ENCODE results near the gene FHOD3. TPM values are rescaled to one million over a fixed set of nuclear protein-coding genes. Genes with fewer than 3 reads are reported as not detected.

The FHOD3 gene
- total and polyA plus RNA-seq, 2 of the 8 experiments (the other 6 are each of a cell fraction or from before 2014, with no cell fraction given) = 9.7 to 10.5 TPM

DNA sequence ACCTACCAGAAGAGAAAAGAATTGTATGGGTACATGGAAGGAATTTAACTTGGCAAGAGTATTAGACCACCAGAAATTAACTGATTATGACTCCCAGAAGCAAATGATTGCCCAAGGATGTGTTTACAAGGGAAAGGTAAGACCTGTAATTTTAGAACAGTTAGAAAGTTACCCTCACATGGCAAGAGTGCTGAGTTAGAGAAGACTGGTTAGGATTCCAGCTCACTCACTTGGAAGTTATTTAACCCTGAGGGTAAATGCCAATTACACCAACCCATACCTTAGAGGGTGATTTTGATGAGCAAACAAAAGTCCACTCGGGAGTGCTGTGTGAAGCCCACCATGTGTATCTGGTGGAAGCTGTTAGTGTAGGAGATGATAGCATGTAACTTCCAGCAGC is 361.1 kb downstream of the FHOD3 start:
- no peak overlapping the region for H3K23ac ChIP-seq (ENCODE audit: insufficient read length)
- H3K27me3 ChIP-seq (replicated peaks in 1 of 4; ENCODE audit: control insufficient read depth in 3 of 4, extremely low read depth in 1 of 4, insufficient read depth in 3 of 4, low read length in 3 of 4) = no peaks in the 10 kb centered on the region
- ChIA-PET POLR2A (ENCODE audit: partially characterized antibody) (interaction anchor here (1.7 kb wide), 1 partner anchor 9 kb away, joined by 3 read pairs; no protein-coding TSS in a partner anchor), CTCF (ENCODE audit: partially characterized antibody) (interaction anchor here (1.0 to 1.4 kb wide), 6 partner anchors 25 to 375 kb away, joined by 3 to 5 read pairs (median 3); no protein-coding TSS in a partner anchor)
- no peak overlapping the region for H4K8ac ChIP-seq (ENCODE audit: extremely low read depth, insufficient read depth, low read length)
- no peak overlapping the region for H3K14ac ChIP-seq (ENCODE audit: insufficient read length)
- no peaks in the 10 kb centered on the region for H3K79me2 ChIP-seq (ENCODE audit: control insufficient read depth in 1 of 2, insufficient read depth in 2 of 2, low read length in 2 of 2)
- H3K36me3 ChIP-seq (ENCODE audit: control insufficient read depth in 2 of 4, insufficient read depth in 4 of 4, low read length in 3 of 4) = no peaks in the 10 kb centered on the region; a peak in 1 of 8 replicates
- FAIRE-seq (no peak), DNase-seq (ENCODE audit: low read depth in 1 of 2, low spot score in 2 of 2) (no peak)
- no peak overlapping the region for H4K5ac ChIP-seq (ENCODE audit: insufficient read length, low read depth, low read length)
- H2BK120ac ChIP-seq (replicated peaks; ENCODE audit: low read depth, low read length) = no peak overlapping the region
- H2BK15ac ChIP-seq (ENCODE audit: low read length) = no peak overlapping the region
- no peaks in the 10 kb centered on the region for H3K23me2 ChIP-seq (ENCODE audit: low read depth, low read length)
- H3K9ac ChIP-seq (replicated peaks in 1 of 4; ENCODE audit: extremely low read depth in 1 of 4, low read depth in 3 of 4, low read length in 3 of 4) = no peak overlapping the region
- H2BK12ac ChIP-seq (ENCODE audit: low read depth, low read length) = no peak overlapping the region
- H3K9me3 ChIP-seq (ENCODE audit: insufficient read depth in 2 of 2, low read depth in 1 of 2, low read length in 1 of 2) = no peaks in the 10 kb centered on the region
- no peak overlapping the region for H4K91ac ChIP-seq (replicated peaks; ENCODE audit: insufficient read length, low read length)
- H2BK20ac ChIP-seq (ENCODE audit: low read length) = no peak overlapping the region
- H2AK5ac ChIP-seq (ENCODE audit: low read depth, low read length) = no peak overlapping the region
- H2AFZ ChIP-seq (ENCODE audit: low read length) = no peak overlapping the region
- TF ChIP-seq CREB1 (IDR thresholded peaks at IDR 0.05) (no peak), TCF12 (IDR thresholded peaks at IDR 0.05; ENCODE audit: low read depth, low read length) (no peak), JUN (IDR thresholded peaks at IDR 0.05; ENCODE audit: low read depth, low read length) (no peak), RNF2 (IDR thresholded peaks at IDR 0.05; ENCODE audit: borderline replicate concordance, low read depth, low read length, missing control alignments, poor library complexity, severe bottlenecking) (no peak), NRF1 (IDR thresholded peaks at IDR 0.05; ENCODE audit: low read depth, low read length) (no peak), MAX (IDR thresholded peaks at IDR 0.05) (no peak), TBP (IDR thresholded peaks at IDR 0.05; ENCODE audit: low read depth, low read length) (no peak), CTBP2 (IDR thresholded peaks at IDR 0.05; ENCODE audit: borderline replicate concordance, insufficient read depth, insufficient read length, low read length) (no peak), HDAC6 (IDR thresholded peaks at IDR 0.05; ENCODE audit: low read depth, low read length) (no peak), KDM5A (IDR thresholded peaks at IDR 0.05; ENCODE audit: low read length) (no peak), GABPA (IDR thresholded peaks at IDR 0.05; ENCODE audit: borderline replicate concordance, insufficient read depth, low read length) (no peak), RXRA (IDR thresholded peaks at IDR 0.05; ENCODE audit: insufficient read depth, low read depth, low read length) (no peak)
- no peak overlapping the region for H3K4me2 ChIP-seq (ENCODE audit: insufficient read depth in 1 of 2, low read depth in 2 of 2, low read length in 2 of 2)
- no peak overlapping the region for H3K4me3 ChIP-seq (ENCODE audit: extremely low read depth in 1 of 4, insufficient read depth in 2 of 4, low read depth in 3 of 4, low read length in 4 of 4)
- WGBS, 2 experiments (ENCODE audit: extremely low coverage in 1 of 2, insufficient coverage in 1 of 2, insufficient read length in 1 of 2, insufficient replicate concordance in 2 of 2, low coverage in 1 of 2, low lambda C conversion rate in 2 of 2, missing lambda C conversion rate in 1 of 2) = 67% methylated on average over 1 of the region's 1 CpG; no CpG with 5 or more reads in 1 of the 2 experiments
- H2BK5ac ChIP-seq (ENCODE audit: low read depth, low read length) = no peak overlapping the region
- H3K18ac ChIP-seq (ENCODE audit: extremely low read depth, low read length) = no peak overlapping the region
- H3K4me1 ChIP-seq (replicated peaks in 1 of 4; ENCODE audit: control insufficient read depth in 3 of 4, insufficient read depth in 4 of 4, low read length in 3 of 4) = no peaks in the 10 kb centered on the region
- no peaks in the 10 kb centered on the region for H4K20me1 ChIP-seq (replicated peaks in 1 of 2; ENCODE audit: control insufficient read depth in 1 of 2, insufficient read depth in 2 of 2, low read length in 2 of 2)
- no peak overlapping the region for H3K27ac ChIP-seq (ENCODE audit: low read depth, low read length)
- H3K79me1 ChIP-seq (ENCODE audit: low read depth, low read length) = no peaks in the 10 kb centered on the region
- H3K56ac ChIP-seq (replicated peaks; ENCODE audit: insufficient read length, low read depth, low read length) = no peak overlapping the region
- no peak overlapping the region for H3K4ac ChIP-seq (replicated peaks; ENCODE audit: insufficient read length, low read depth, low read length)
